Psoas muscle (tissue), 8 donors: ENCODE results near the gene SARDH. TPM values are rescaled to one million over a fixed set of nuclear protein-coding genes. Genes with fewer than 3 reads are reported as not detected.

Source experiments
- ATAC-seq, 4 donors: fragments of 200-7000 bp; cut with Tn5 transposase; one replicate each; pipeline ENCODE4 v1.9.1; 2020; ENCODE audit warnings: moderate library complexity in 3 of 4, mild to moderate bottlenecking in 2 of 4
- DNase-seq, 2 donors: peaks; one replicate each; pipeline ENCODE4 v3.0.0-alpha.2; 2020
- H3K27ac ChIP-seq: fragments of 200-600 bp; one replicate; pipeline ENCODE4 v1.8.0; 2022
- H3K27me3 ChIP-seq, 3 donors: fragments of 200-600 bp in 1 of 3; one replicate each; pipeline versions ENCODE4 v1.6.1 to v1.8.0; 2013 to 2022; ENCODE audit warnings: low read length in 2 of 3, mild to moderate bottlenecking in 2 of 3, moderate library complexity in 1 of 3; ENCODE audit not compliant: insufficient read depth in 3 of 3
- H3K36me3 ChIP-seq, 2 donors: fragments of 200-600 bp in 1 of 2; one replicate each; pipeline versions ENCODE4 v1.6.1 to v1.8.0; 2013 to 2022; ENCODE audit warnings: low read depth in 1 of 2, mild to moderate bottlenecking in 1 of 2, moderate library complexity in 1 of 2; ENCODE audit not compliant: insufficient read depth in 1 of 2
- H3K4me1 ChIP-seq: fragments of 200-600 bp; one replicate; pipeline ENCODE4 v1.8.0; 2022
- H3K4me3 ChIP-seq: fragments of 200-600 bp; one replicate; pipeline ENCODE4 v1.8.0; 2022; ENCODE audit warnings: mild to moderate bottlenecking
- H3K9me3 ChIP-seq: fragments of 200-600 bp; one replicate; pipeline ENCODE4 v1.8.0; 2022
- CTCF ChIP-seq: fragments of 200-600 bp; IDR thresholded peaks from one replicate; pipeline ENCODE4 v1.8.0; 2022; ENCODE audit warnings: antibody characterized with exemption
- WGBS, 3 donors: extraction: QIAGEN DNeasy Blood & Tissue Kit; methylation state at CpG; one replicate each; pipeline versions ENCODE4 v1.1.6 to v1.1.7; 2013; 5-methylcytosine and 5-hydroxymethylcytosine counted together
- intact Hi-C, 2 donors: fragments of 100-400 bp; cut with DNase I; formaldehyde crosslinking; loops; one replicate each; pipeline versions ENCODE4 v1.11.0 to v1.14.2; 2022
- polyA plus RNA-seq, 3 donors: library from polyadenylated mRNA; stranded (reverse); fragments of 200-250 nt; gene quantifications; one replicate each; pipeline ENCODE4 v1.2.3, GENCODE V29; 2013
- total RNA-seq, 4 donors: library from RNA; stranded (reverse); fragmentation: NEBNext Ultra II Directional in 2 of 4; extraction: Animal tissue kit (Norgen Biotek cat#: 25700) in 2 of 4; gene quantifications; one replicate each; pipeline versions ENCODE4 v1.2.1 to v1.2.4, GENCODE V29; 2021 to 2023
- donor health status: healthy with polysubstance abuse.
- donor health status: DM: no; HTN: no; CAD: no; lungs with moderate emphysema.
- donor health status: Bipolar disorder and iron deficiency.
- donor health status: healthy.
- donor health status: DM: yes; HTN: yes; CAD: no.
- donor health status: DM: no; HTN: no; CAD: no.
- donor health status: DM: no; HTN: no; CAD: no.
- donor health status: DM: yes; HTN: yes; CAD: no.

SARDH gene
- total and polyA plus RNA-seq, 7 donors = 0.16 to 2.5 (median 0.62) TPM

DNA sequence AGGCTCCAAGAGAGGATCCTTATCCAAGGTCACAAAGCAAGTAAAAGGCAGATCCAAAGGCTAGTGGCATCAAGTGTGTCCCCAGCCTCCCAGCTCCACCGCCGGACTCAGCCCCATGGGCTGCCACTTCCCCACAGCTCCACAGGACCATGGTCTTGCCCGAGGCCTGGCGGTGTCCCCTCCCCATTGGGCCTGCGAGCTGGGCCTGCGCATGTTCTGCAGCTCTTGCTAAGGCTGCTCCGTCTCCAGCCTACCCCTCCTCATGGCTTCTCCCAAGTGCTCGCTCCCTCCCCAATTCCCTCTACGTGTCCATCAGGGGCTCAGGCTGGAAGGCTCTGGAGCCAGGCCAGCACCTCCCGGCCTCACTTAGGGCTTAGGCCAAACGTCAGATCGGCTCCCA lies 72.6 kb downstream of the SARDH start:
- TF ChIP-seq CTCF = no peak
- WGBS, 3 donors = 85 to 88% (median 87%) methylated on average over 12 of the region's 12 CpGs

DNA sequence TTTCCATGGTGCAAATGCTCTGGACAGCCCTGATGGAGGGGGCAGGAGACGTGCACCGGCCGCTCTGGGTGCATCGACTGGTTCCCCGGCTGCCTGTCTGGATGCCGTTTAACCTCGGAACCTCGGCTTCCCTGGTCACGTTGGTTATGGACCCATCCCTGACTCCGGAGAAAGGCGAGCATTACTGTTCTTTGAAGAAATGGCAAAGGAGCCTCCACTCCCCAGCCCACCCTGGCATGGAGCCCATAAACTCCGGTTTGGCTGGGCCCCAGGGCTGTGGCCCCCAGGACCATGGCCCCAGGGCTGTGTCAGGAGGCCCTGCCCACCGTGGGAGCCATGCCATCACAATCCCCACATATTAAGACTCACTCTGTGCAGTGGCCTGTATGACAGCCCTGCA lies 73.1 kb downstream of the SARDH start:
- TF ChIP-seq CTCF = no peak
- intact Hi-C loops = no loop called here
- 87 to 91% (median 90%) methylated on average over 13 of the region's 13 CpGs for WGBS, 3 donors

More for the DNA sequence above, 72.6 kb downstream of the SARDH start:
- Histone ChIP-seq H3K27me3 (peaks cover 0 to 15% (median 5%) of the 10 kb centered on the region in 3 donors), H3K36me3 (no peaks in the 10 kb centered on the region), H3K9me3 (no peaks in the 10 kb centered on the region), H3K4me1 (no peaks in the 10 kb centered on the region), H3K4me3 (no peak overlapping the region), H3K27ac (no peak overlapping the region)
- intact Hi-C loops = no loop called here
- ATAC-seq (no peak), DNase-seq (no peak)

GRCh38 chr9:133664173-133665050 lies 73.7 kb downstream of the SARDH start:
- WGBS, 3 donors = 67 to 69% (median 69%) methylated on average over 24 to 27 of the region's 27 CpGs
- Histone ChIP-seq H3K4me1 (no peaks in the 10 kb centered on the region), H3K27me3 (peaks cover 0 to 25% (median 7%) of the 10 kb centered on the region in 3 donors), H3K36me3 (no peaks in the 10 kb centered on the region), H3K4me3 (no peak overlapping the region), H3K9me3 (no peaks in the 10 kb centered on the region), H3K27ac (no peak overlapping the region)
- DNase-seq = no peak
- intact Hi-C loops = no loop called here
- TF ChIP-seq CTCF = no peak
- ATAC-seq = no peak

More for the DNA sequence above, 73.1 kb downstream of the SARDH start:
- H3K36me3 ChIP-seq = no peaks in the 10 kb centered on the region
- H3K9me3 ChIP-seq = no peaks in the 10 kb centered on the region
- H3K4me3 ChIP-seq = no peak overlapping the region
- ATAC-seq (no peak), DNase-seq (no peak)
- no peak overlapping the region for H3K27ac ChIP-seq
- H3K27me3 ChIP-seq = peaks cover 0 to 20% (median 7%) of the 10 kb centered on the region in 3 donors
- no peaks in the 10 kb centered on the region for H3K4me1 ChIP-seq

DNA sequence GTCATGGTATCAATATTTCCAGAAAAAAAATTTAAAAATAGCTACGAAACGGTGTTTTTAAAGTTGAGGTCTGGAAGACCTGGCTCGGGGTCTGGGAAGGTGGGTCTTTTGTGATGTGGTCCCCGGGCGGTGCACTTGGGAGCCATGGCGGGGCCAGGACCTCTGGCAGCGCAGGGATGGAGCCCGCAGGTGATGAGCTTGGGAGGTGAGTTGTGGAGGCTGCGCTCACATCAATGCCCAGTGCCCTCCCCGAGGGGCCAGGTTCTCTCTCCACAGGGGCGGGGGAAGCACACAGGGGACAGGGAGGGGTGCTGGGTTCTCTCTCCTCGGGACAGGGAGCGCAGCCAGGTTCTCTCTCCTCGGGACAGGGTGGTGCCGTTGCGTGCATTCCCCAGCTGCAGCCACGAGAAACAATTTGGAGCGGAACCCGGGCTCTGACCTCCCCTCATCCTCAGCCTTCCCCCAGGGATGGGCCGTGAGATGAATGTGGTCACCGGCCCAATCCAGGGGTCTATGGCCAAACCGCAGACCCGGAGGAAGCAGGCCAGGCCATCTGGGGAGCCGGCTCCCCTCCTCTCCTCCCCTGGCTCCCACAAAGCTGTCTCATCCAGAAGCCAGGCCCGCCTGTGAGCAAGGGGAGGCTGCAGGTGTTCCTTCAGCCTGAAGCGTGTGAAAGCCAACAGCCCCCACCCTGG lies 76.2 kb downstream of the SARDH start:
- intact Hi-C loops = no loop called here
- Histone ChIP-seq H3K27me3 (peaks cover 0 to 44% (median 8%) of the 10 kb centered on the region in 3 donors), H3K4me1 (peaks cover 3% of the 10 kb centered on the region), H3K4me3 (no peak overlapping the region), H3K9me3 (no peaks in the 10 kb centered on the region), H3K27ac (no peak overlapping the region), H3K36me3 (no peaks in the 10 kb centered on the region)
- no peak for TF ChIP-seq CTCF
- WGBS, 3 donors = 68 to 79% (median 74%) methylated on average over 25 to 26 of the region's 26 CpGs
- DNase-seq = peak; percentile 42 to 81
- peak; percentile 25 to 55 (median 32) for ATAC-seq
